ENCODE measurements around the gene KCNG1. TPM values are rescaled to one million over a fixed set of nuclear protein-coding genes. Genes with fewer than 3 reads are reported as not detected.

Gene KCNG1
- total and polyA plus RNA-seq, 2 of the 13 experiments (the other 11 are each of a cell fraction or from before 2014, with no cell fraction given): not detected

- TF ChIP-seq XBP1 (CRISPR knock-in tag; IDR thresholded peaks at IDR 0.05) (0 out of 2 replicates have a peak, but pooled peaks have one; percentile 78), RFX1 (IDR thresholded peaks at IDR 0.05) (peak; percentile 99), ZNF18 (CRISPR knock-in tag; IDR thresholded peaks at IDR 0.05; ENCODE audit: insufficient replicate concordance) (no peak), ZNF740 (CRISPR knock-in tag; IDR thresholded peaks at IDR 0.05) (0 out of 2 replicates have a peak, but pooled peaks have one; percentile 24), PHF8 (CRISPR knock-in tag; IDR thresholded peaks at IDR 0.05) (peak; percentile 94), ZFP62 (CRISPR knock-in tag; IDR thresholded peaks at IDR 0.05) (peak; percentile 91; the same call in 1 of the 2 replicates), NRL (CRISPR knock-in tag; IDR thresholded peaks at IDR 0.05; ENCODE audit: borderline replicate concordance) (no peak; the same call in 1 of the 2 replicates), KMT2A (CRISPR knock-in tag; IDR thresholded peaks at IDR 0.05) (0 out of 2 replicates have a peak, but pooled peaks have one; percentile 89), HNRNPL (IDR thresholded peaks at IDR 0.05; ENCODE audit: low read depth, low read length) (no peak), NR1H2 (CRISPR knock-in tag; IDR thresholded peaks at IDR 0.05; ENCODE audit: borderline replicate concordance, low read depth) (no peak), ZFY (CRISPR knock-in tag; IDR thresholded peaks at IDR 0.05) (peak; percentile 91), ZSCAN25 (CRISPR knock-in tag; IDR thresholded peaks at IDR 0.05) (no peak; the same call in 1 of the 2 replicates), ZBTB7A (CRISPR knock-in tag; IDR thresholded peaks at IDR 0.05) (no peak), SRF (IDR thresholded peaks at IDR 0.05; ENCODE audit: low read depth, low read length) (peak; percentile 34; the same call in 1 of the 2 replicates), ZNF788 (CRISPR knock-in tag; IDR thresholded peaks at IDR 0.05; ENCODE audit: borderline replicate concordance) (peak; percentile 47; the same call in 1 of the 2 replicates), TOE1 (CRISPR knock-in tag; IDR thresholded peaks at IDR 0.05) (0 out of 2 replicates have a peak, but pooled peaks have one; percentile 15), PAF1 (CRISPR knock-in tag; IDR thresholded peaks at IDR 0.05) (no peak), HIC2 (CRISPR knock-in tag; IDR thresholded peaks at IDR 0.05; ENCODE audit: low read depth) (peak; percentile 79), DBP (CRISPR knock-in tag; IDR thresholded peaks at IDR 0.05; ENCODE audit: not compliant biosample characterization) (peak; percentile 92), FOSL1 (CRISPR knock-in tag; IDR thresholded peaks at IDR 0.05; ENCODE audit: borderline replicate concordance) (0 out of 2 replicates have a peak, but pooled peaks have one; percentile 29), SPEN (CRISPR knock-in tag; IDR thresholded peaks at IDR 0.05; ENCODE audit: low read depth) (peak; percentile 19; the same call in 1 of the 2 replicates), ZNF780A (CRISPR knock-in tag; IDR thresholded peaks at IDR 0.05) (peak; percentile 94), YEATS4 (CRISPR knock-in tag; IDR thresholded peaks at IDR 0.05; ENCODE audit: borderline replicate concordance) (peak; percentile 80; the same call in 1 of the 2 replicates), ZNF33A (CRISPR knock-in tag; IDR thresholded peaks at IDR 0.05; ENCODE audit: borderline replicate concordance) (no peak), CREM (IDR thresholded peaks at IDR 0.05) (peak; percentile 94), CREM (CRISPR knock-in tag; IDR thresholded peaks at IDR 0.05) (no peak)
Observed at GRCh38 chr20:50958615-50959542, 64.0 kb downstream of the KCNG1 start, which contains the start of gene MOCS3 (continued).
